Uterus (tissue), 4 donors: Measurements from ENCODE around the gene IQGAP2. TPM values are rescaled to one million over a fixed set of nuclear protein-coding genes. Genes with fewer than 3 reads are reported as not detected.

Experiments used
- DNase-seq, 2 donors: peaks; one replicate each; pipeline ENCODE4 v3.0.0-alpha.2; 2019 to 2020
- H3K27ac ChIP-seq, 2 donors: fragments of 200-600 bp; sonication (generic); 1 replicate in 1 of 2; 2 replicates in 1 of 2; pipeline ENCODE4 v1.5.1; 2016 to 2018
- H3K27me3 ChIP-seq, 2 donors: fragments of 200-600 bp; sonication (generic); one replicate each; pipeline ENCODE4 v1.5.1; 2018 to 2019; ENCODE audit warnings: control low read depth in 1 of 2
- H3K36me3 ChIP-seq, 2 donors: fragments of 200-600 bp; sonication (generic); one replicate each; pipeline ENCODE4 v1.5.1; 2019; ENCODE audit warnings: control low read depth in 1 of 2
- H3K4me1 ChIP-seq, 2 donors: fragments of 200-600 bp; sonication (generic); one replicate each; pipeline ENCODE4 v1.5.1; 2018 to 2019; ENCODE audit warnings: control low read depth in 1 of 2
- H3K4me3 ChIP-seq, 2 donors: fragments of 200-600 bp; sonication (generic); 1 replicate in 1 of 2; 2 replicates in 1 of 2; pipeline ENCODE4 v1.5.1; 2018 to 2019; ENCODE audit warnings: mild to moderate bottlenecking in 1 of 2
- H3K9me3 ChIP-seq, 2 donors: fragments of 200-600 bp; sonication (generic); one replicate each; pipeline ENCODE4 v1.5.1; 2019; ENCODE audit warnings: control low read depth in 1 of 2
- POLR2A ChIP-seq, 2 donors: fragments of 450-650 bp; IDR thresholded peaks; one replicate each; pipeline ENCODE4 v1.6.1; 2016; ENCODE audit warnings: antibody characterized with exemption in 2 of 2, mild to moderate bottlenecking in 1 of 2, moderate library complexity in 1 of 2
- intact Hi-C: fragments of 100-400 bp; cut with DNase I; formaldehyde crosslinking; loops from one replicate; pipeline ENCODE4 v1.15.1; 2023; ENCODE audit warnings: low total_unique reads
- small RNA-seq: library from RNA; depleted of rRNA; stranded (forward); fragments of <200 nt; gene quantifications from one replicate; pipeline ENCODE3, GENCODE V24; 2016
- total RNA-seq, 4 donors: library from RNA; depleted of rRNA in 3 of 4; stranded (reverse); fragments of >200 nt in 3 of 4; gene quantifications; one replicate each; pipeline versions ENCODE4 v1.1.0 to v1.2.4, GENCODE V29; 2014 to 2023
- TF ChIP-seq, protein P1 (sequence below), 4 experiments: fragments of 200-600 bp in 2 of 4; fragments of 450-650 bp in 2 of 4; sonication (generic) in 2 of 4; IDR thresholded peaks; one replicate each; pipeline ENCODE4 v1.5.1; 2016 to 2019; ENCODE audit warnings: antibody characterized with exemption in 4 of 4, mild to moderate bottlenecking in 2 of 4, moderate library complexity in 1 of 4
- donor health status: DM: yes; HTN: yes; CAD: no.

The IQGAP2 gene
- total RNA-seq, 4 donors from 2014 or later = 7.1 to 49.2 (median 9.4) TPM

- Histone ChIP-seq H3K27ac (no peak overlapping the region), H3K36me3 (no peaks in the 10 kb centered on the region), H3K9me3 (no peaks in the 10 kb centered on the region), H3K27me3 (no peaks in the 10 kb centered on the region), H3K4me3 (no peak overlapping the region), H3K4me1 (no peaks in the 10 kb centered on the region)
- no peak for DNase-seq
- intact Hi-C loops = no loop called here
- TF ChIP-seq, protein P1, sequence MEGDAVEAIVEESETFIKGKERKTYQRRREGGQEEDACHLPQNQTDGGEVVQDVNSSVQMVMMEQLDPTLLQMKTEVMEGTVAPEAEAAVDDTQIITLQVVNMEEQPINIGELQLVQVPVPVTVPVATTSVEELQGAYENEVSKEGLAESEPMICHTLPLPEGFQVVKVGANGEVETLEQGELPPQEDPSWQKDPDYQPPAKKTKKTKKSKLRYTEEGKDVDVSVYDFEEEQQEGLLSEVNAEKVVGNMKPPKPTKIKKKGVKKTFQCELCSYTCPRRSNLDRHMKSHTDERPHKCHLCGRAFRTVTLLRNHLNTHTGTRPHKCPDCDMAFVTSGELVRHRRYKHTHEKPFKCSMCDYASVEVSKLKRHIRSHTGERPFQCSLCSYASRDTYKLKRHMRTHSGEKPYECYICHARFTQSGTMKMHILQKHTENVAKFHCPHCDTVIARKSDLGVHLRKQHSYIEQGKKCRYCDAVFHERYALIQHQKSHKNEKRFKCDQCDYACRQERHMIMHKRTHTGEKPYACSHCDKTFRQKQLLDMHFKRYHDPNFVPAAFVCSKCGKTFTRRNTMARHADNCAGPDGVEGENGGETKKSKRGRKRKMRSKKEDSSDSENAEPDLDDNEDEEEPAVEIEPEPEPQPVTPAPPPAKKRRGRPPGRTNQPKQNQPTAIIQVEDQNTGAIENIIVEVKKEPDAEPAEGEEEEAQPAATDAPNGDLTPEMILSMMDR (IDR thresholded peaks at IDR 0.05) = no peak
- no peak for TF ChIP-seq POLR2A (IDR thresholded peaks at IDR 0.05)
Observed at GRCh38 chr5:76755779-76756637, 352.9 kb downstream of the IQGAP2 start.

GRCh38 chr5:76757049-76757448, 354.0 kb downstream of the IQGAP2 start:
- no peak for DNase-seq
- Histone ChIP-seq H3K27me3 (no peaks in the 10 kb centered on the region), H3K36me3 (no peaks in the 10 kb centered on the region), H3K9me3 (no peaks in the 10 kb centered on the region), H3K27ac (no peak overlapping the region), H3K4me3 (no peak overlapping the region), H3K4me1 (no peaks in the 10 kb centered on the region)
- intact Hi-C loops = no loop called here
- TF ChIP-seq, protein P1 (IDR thresholded peaks at IDR 0.05) = no peak

Small RNAs within 50 kb of the gene (small RNA-seq; reads per million reads assigned to genes)
- gene RF02154 (not detected), gene RF02155 (not detected)

Other genes with a start within 250 kb of the IQGAP2 start
- 1 to 10 TPM in 3 of 4 donors, under 1 TPM in 1; 0.26 to 1.5 (median 1.2) TPM for gene F2RL2, start 220.1 kb downstream of the IQGAP2 start, total RNA-seq